ENCODE measurements around the gene ACOX1.

GRCh38 chr17:76002100-76002499, 23.1 kb upstream of the ACOX1 start:
- TF ChIP-seq EZH2 (IDR thresholded peaks at IDR 0.05; ENCODE audit: borderline replicate concordance) (no peak), CTCF (IDR thresholded peaks at IDR 0.05; ENCODE audit: poor library complexity) (no peak), EZH2phosphoT487 (IDR thresholded peaks at IDR 0.05; ENCODE audit: low read depth, severe bottlenecking, unreplicated experiment) (no peak)

All from hepatocyte (in vitro differentiated cells).